Measurements from ENCODE around the gene STARD3. TPM values are rescaled to one million over a fixed set of nuclear protein-coding genes. Genes with fewer than 3 reads are reported as not detected.

STARD3 gene
- total RNA-seq, 6 donors from 2014 or later, result 27.5 to 315 (median 84.1) TPM

DNA sequence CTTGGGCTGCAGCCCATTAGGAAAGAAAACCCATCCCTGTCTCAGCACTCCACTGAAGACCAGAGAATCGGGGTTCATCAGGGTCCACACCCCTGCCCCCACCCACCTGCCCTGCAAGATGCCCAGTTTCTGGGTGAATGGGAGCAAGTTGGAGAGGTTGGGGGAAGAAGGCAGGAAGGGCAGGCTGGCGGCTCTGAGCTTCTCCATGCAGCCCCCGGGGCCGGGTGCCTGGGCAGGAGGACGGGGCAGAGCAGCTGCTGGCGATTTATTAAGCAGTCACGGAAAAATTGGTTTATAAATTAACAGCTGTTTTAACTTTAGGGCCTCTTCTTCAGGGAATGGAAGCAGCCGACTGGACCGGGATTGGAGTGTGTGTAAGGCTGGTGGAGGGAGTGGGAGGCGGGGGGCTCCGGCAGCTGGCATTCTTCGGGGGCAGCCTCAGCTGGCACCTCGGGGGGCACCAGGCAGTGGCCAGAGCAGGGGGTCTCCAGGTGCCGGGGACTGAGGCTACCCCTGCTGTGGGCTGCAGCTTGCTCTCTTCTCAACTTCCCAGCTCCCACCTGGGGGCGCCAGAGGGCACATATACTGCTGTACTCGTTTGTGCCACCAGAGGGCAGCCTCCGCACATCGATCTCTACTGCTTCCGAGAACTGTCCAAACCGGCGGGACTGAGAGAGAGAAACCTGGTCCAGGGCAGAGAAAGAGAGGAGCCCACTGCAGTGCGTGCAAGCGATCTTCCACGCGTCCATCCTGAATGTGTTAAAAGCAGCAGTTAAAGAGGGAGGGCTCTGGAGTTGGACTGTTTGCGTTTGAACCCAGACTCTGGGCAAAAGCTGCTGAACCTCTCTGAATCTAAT lies 15.2 kb upstream of the STARD3 start:
- H3K27me3 ChIP-seq, result peaks cover 0 to 12% (median 5%) of the 10 kb centered on the region in 4 donors

DNA sequence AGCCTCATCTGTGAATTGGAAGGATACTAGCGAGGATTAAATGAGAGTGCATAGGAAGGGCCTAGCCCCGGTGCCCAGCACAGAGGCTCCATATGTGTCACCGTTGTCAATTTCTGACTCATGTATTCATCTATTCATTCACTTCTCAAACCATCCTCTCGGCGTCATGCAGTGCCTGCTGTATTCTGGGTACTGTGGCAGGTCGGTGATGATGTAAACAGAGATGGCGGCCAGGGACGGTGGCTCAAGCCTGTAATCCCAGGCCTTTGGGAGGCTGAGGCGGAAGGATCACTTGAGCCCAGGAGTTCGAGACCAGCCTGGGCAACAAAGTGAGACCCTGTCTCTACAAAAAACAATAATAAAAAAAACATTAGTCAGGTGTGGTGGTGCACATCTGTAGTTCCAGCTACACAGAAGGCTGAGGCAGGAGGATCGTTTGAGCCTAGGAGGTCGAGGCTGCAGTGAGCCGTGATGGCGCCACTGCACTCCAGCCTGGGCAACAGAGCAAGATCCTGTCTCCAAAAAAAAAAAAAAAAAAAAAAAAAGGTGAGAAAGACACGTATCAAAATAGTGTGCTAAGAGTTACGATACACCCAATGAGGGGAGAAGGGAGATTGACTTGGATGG lies 14.5 kb upstream of the STARD3 start:
- TF ChIP-seq POLR2AphosphoS5 (IDR thresholded peaks at IDR 0.05) (no peak), POLR2A (IDR thresholded peaks at IDR 0.05) (no peak), EP300 (IDR thresholded peaks at IDR 0.05) (no peak)
- TF ChIP-seq, protein P1, sequence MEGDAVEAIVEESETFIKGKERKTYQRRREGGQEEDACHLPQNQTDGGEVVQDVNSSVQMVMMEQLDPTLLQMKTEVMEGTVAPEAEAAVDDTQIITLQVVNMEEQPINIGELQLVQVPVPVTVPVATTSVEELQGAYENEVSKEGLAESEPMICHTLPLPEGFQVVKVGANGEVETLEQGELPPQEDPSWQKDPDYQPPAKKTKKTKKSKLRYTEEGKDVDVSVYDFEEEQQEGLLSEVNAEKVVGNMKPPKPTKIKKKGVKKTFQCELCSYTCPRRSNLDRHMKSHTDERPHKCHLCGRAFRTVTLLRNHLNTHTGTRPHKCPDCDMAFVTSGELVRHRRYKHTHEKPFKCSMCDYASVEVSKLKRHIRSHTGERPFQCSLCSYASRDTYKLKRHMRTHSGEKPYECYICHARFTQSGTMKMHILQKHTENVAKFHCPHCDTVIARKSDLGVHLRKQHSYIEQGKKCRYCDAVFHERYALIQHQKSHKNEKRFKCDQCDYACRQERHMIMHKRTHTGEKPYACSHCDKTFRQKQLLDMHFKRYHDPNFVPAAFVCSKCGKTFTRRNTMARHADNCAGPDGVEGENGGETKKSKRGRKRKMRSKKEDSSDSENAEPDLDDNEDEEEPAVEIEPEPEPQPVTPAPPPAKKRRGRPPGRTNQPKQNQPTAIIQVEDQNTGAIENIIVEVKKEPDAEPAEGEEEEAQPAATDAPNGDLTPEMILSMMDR (IDR thresholded peaks at IDR 0.05), result no peak
- Histone ChIP-seq H3K9me3 (no peaks in the 10 kb centered on the region), H3K36me3 (no peaks in the 10 kb centered on the region), H3K4me1 (peaks cover 19 to 39% (median 31%) of the 10 kb centered on the region in 4 donors), H3K4me3 (peak overlapping the region in 1 of 4 donors; percentile 1), H3K27ac (no peak overlapping the region), H3K27me3 (peaks cover 0 to 19% (median 10%) of the 10 kb centered on the region in 4 donors)
- ATAC-seq (ENCODE audit: low FRiP score in 2 of 2) (no peak), DNase-seq (no peak)
- 51 to 53% methylated on average over 14 to 16 of the region's 16 CpGs for WGBS, 2 donors

More for the DNA sequence above, 15.2 kb upstream of the STARD3 start:
- Histone ChIP-seq H3K4me3 (peak overlapping the region in 1 of 4 donors; percentile 1), H3K9me3 (no peaks in the 10 kb centered on the region), H3K36me3 (no peaks in the 10 kb centered on the region), H3K27ac (no peak overlapping the region), H3K4me1 (peaks cover 19 to 37% (median 28%) of the 10 kb centered on the region in 4 donors)
- 12 to 24% methylated on average over 13 to 26 of the region's 26 CpGs for WGBS, 2 donors
- ATAC-seq (ENCODE audit: low FRiP score in 2 of 2) (peak; percentile 90 to 94), DNase-seq (peak; percentile 81 to 95)
- TF ChIP-seq, protein P1 (IDR thresholded peaks at IDR 0.05), result peak; percentile 98 to 100 (median 100)
- TF ChIP-seq POLR2AphosphoS5 (IDR thresholded peaks at IDR 0.05) (peak in 1 of 2 donors; percentile 10), POLR2A (IDR thresholded peaks at IDR 0.05) (no peak)

DNA sequence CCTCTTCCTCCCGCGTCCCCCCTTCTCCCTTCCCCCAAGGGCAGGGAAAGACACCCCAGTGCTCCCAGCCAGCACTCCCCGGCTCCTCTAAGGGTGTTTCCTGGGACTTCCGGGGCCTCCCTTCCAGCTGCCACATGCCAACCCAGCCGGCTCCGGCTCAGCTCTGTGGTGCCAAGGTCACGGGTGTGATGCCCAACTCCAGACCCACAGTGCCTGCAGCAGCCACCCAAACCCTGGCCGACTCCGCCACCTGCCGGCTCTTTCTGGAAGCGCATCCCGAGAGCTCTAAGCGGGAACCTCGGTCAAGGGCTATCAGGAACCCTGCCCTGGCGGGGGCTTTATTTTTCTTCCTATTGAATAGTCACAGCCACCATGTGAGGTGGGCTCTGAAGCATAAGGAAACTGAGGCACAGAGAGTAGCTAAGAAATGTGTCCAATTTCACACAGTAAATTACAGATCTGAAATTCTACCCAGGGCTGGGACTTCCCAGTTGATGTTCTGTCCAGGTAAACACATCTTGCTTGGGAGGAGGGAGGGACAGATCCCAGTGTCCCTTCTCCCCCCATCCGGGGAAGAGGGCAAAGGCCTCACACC lies 13.5 kb upstream of the STARD3 start:
- WGBS, 2 donors, result 4 to 16% methylated on average over 5 to 16 of the region's 16 CpGs
- H3K9me3 ChIP-seq, result no peaks in the 10 kb centered on the region
- no peaks in the 10 kb centered on the region for H3K36me3 ChIP-seq
- TF ChIP-seq, protein P1 (IDR thresholded peaks at IDR 0.05), result peak; percentile 86 to 96 (median 94)
- TF ChIP-seq EP300 (IDR thresholded peaks at IDR 0.05), result no peak
- TF ChIP-seq POLR2AphosphoS5 (IDR thresholded peaks at IDR 0.05), result no peak
- H3K4me1 ChIP-seq, result peaks cover 13 to 37% (median 28%) of the 10 kb centered on the region in 4 donors
- H3K27me3 ChIP-seq, result peaks cover 4 to 22% (median 14%) of the 10 kb centered on the region in 4 donors
- no peak overlapping the region for H3K27ac ChIP-seq
- ATAC-seq (ENCODE audit: low FRiP score in 2 of 2), result peak; percentile 82 to 84
- DNase-seq, result peak; percentile 91 to 94
- H3K4me3 ChIP-seq, result no peak overlapping the region

DNA sequence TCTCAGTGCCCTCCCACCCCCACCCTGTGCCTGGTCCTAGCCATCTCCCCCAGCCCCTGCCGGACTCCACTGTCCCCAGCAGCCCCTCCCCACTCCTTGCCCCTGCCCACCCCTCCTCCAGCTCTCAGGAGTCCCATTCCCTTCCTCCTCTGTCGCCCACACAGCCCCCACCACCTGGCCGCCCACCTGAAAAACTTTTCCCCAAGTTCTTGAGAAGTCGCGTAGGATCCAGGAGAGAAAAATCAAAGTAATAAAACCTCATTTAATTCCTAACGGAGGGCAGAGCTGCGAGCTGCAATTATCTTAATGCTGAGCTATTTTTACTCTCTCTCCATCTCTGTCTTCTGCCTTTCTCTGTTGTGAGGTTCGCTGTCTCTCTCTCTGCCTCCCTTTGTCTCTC lies 12.6 kb upstream of the STARD3 start:
- 79 to 82% methylated on average over 8 of the region's 8 CpGs for WGBS, 2 donors
- peaks cover 4 to 17% (median 14%) of the 10 kb centered on the region in 4 donors for H3K27me3 ChIP-seq
- no peak for ATAC-seq (ENCODE audit: low FRiP score in 2 of 2)

More for the DNA sequence above, 12.6 kb upstream of the STARD3 start:
- Histone ChIP-seq H3K27ac (no peak overlapping the region), H3K36me3 (no peaks in the 10 kb centered on the region), H3K4me1 (peaks cover 11 to 35% (median 25%) of the 10 kb centered on the region in 4 donors), H3K9me3 (no peaks in the 10 kb centered on the region), H3K4me3 (no peak overlapping the region)
- DNase-seq, result no peak
- TF ChIP-seq EP300 (IDR thresholded peaks at IDR 0.05), result no peak
- TF ChIP-seq, protein P1 (IDR thresholded peaks at IDR 0.05), result no peak
- TF ChIP-seq POLR2AphosphoS5 (IDR thresholded peaks at IDR 0.05), result no peak
- no peak for TF ChIP-seq POLR2A (IDR thresholded peaks at IDR 0.05)

All from upper lobe of left lung (tissue), 6 donors.